AG09319 (cell line): Measurements from ENCODE around the gene CACNA2D4.

Source experiments
- DNase-seq: peaks from one replicate; pipeline ENCODE4 v3.0.0-alpha.2; 2010; ENCODE audit warnings: low read depth; ENCODE audit errors: extremely low read depth
- TF ChIP-seq, protein P1 (sequence below): IDR thresholded peaks from 2 replicates; pipeline ENCODE4 v1.5.1; 2011; ENCODE audit warnings: low read depth, mild to moderate bottlenecking, inconsistent platforms, low read length, moderate library complexity

The CACNA2D4 gene

DNA sequence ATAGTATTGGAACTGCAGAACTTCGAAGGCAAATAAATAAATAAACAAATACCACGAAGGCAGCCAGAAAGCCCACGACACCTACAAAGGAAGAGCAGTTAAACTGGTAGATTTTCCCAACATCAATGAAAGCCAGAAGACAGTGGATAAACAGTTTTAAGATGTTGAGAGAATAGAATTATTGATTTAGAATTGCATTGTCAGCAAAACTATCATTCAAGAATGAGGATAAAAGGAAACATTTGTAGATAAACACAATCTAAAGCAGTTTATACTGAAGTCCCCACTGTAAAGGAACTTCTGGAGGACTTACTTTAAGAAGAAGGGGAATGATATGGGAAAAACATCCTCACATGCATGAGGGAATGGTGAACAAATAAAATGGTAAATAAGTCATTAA is 29.5 kb downstream of the CACNA2D4 start:
- TF ChIP-seq, protein P1, sequence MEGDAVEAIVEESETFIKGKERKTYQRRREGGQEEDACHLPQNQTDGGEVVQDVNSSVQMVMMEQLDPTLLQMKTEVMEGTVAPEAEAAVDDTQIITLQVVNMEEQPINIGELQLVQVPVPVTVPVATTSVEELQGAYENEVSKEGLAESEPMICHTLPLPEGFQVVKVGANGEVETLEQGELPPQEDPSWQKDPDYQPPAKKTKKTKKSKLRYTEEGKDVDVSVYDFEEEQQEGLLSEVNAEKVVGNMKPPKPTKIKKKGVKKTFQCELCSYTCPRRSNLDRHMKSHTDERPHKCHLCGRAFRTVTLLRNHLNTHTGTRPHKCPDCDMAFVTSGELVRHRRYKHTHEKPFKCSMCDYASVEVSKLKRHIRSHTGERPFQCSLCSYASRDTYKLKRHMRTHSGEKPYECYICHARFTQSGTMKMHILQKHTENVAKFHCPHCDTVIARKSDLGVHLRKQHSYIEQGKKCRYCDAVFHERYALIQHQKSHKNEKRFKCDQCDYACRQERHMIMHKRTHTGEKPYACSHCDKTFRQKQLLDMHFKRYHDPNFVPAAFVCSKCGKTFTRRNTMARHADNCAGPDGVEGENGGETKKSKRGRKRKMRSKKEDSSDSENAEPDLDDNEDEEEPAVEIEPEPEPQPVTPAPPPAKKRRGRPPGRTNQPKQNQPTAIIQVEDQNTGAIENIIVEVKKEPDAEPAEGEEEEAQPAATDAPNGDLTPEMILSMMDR, result no peak
- no peak for DNase-seq

DNA sequence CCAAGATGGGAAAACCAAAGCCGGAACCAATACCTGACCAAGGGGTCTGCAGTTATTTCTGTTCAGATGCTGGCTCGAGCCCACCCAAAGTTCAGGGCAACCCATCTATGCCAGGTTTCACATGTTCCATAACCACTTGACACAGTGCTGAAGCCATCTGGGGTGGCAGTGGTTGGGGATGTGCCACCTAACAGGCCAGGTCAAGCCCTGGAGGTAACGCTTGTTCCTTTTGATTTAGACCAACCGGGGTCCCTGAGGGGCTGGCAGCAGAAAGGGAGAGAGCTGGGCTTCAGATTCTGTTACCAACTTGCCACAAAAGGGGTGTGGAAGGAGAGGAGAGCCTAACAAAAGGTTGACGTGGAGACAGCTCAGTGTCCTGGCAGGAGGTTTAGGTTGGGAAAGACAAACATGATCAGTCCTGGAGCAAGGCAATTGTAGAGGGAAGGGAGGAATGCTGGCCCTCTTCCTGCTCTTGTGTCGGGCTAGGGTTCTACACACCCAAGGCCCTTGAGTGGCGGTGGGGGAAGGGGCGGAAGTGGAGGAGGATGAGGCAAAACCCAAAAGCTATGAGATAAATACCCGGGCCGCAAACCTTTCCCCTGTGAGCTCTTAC is 31.9 kb downstream of the CACNA2D4 start:
- TF ChIP-seq, protein P1, result no peak
- no peak for DNase-seq

DNA sequence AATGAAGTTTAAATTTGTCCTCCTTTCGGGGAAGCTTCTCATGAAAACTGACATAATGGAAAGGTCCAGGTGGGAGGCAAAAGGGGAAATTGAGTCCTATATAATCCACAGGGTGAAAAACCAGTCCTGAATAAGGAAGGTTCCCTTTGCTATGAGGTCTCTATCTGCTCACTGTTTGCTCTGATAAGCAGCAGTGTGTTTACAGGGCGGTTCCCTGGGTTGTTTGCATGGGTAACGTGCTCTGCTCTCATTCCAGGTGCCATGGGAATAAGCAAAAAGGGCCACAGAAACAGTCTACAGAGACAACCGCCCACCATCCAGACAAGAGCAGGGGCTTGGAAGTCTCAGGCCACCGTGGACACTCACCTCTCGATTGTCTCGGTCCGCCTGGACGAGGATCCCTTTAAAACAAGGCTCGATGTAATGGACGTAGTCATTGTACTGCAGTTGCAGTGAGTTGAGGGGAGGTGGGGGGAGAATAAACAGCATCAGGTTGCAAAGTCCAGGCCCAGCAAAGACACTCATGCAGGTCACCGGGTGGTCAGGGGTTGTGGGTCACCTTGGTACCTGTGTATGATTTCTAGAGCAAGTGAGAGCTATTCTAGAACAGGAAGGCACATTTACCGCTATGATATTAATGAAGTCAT is 32.7 kb downstream of the CACNA2D4 start:
- DNase-seq, result no peak
- TF ChIP-seq, protein P1, result no peak

GRCh38 chr12:1885082-1885596 is 33.3 kb downstream of the CACNA2D4 start:
- no peak for DNase-seq
- TF ChIP-seq, protein P1, result no peak

DNA sequence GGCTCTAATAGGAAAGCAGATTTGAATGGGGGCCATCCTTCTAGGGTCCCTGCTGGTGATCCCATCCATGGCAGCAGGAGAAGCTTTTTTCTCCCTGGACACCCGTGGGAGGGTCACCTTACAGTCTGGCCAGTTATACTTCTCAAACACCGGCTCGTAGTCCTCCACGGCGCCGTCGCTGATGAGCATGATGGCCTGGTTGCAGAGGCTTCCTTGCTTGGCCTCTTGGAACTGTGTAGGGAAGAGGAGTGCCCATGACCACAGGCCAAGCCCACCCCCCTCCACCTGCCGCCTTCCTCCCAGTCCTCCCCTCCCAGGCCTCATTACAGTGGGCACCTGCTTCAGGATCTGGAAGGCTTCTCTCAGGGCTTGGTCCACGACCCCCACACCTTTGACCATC is 33.8 kb downstream of the CACNA2D4 start:
- TF ChIP-seq, protein P1, result no peak
- DNase-seq, result no peak

DNA sequence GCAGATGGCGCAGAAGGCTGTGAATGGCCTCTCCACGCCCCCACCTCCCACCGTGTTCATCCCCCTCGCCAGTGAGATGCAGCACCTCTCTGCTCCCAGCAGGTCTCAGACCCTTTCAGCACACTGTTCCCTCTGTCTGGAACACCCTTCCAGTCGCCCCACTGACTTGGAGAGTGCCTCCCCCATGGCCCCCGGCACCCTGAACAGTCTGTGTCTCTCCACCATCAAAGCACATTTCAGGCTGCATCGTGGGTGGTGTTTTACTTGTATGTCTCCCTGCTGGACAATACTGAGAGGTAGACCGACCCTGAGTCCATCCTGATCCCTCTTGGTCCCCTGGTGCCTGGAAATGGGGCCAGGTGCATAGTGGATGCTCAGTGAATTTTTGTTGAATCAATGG is 34.9 kb downstream of the CACNA2D4 start:
- no peak for DNase-seq
- TF ChIP-seq, protein P1, result no peak

GRCh38 chr12:1882850-1883470 is 35.5 kb downstream of the CACNA2D4 start:
- no peak for DNase-seq
- TF ChIP-seq, protein P1, result no peak
